ENCODE data around the gene KCTD1. TPM values are rescaled to one million over a fixed set of nuclear protein-coding genes. Genes with fewer than 3 reads are reported as not detected.
A peak's percentile ranks its signal among the peaks of the same experiment; 100 is the strongest.

The KCTD1 gene
- total and polyA plus RNA-seq, 2 of the 4 experiments (the other 2 are of a cell fraction) = 5.0 to 5.8 TPM

GRCh38 chr18:26545335-26546123, 2.8 kb downstream of the KCTD1 start:
- H2AFZ ChIP-seq (replicated peaks; ENCODE audit: low read length, poor library complexity) = no peak overlapping the region
- peaks cover 18 to 23% of the 10 kb centered on the region in 2 experiments for H3K79me1 ChIP-seq (ENCODE audit: low read depth in 1 of 2, low read length in 2 of 2)
- no peak overlapping the region for H2BK120ac ChIP-seq (ENCODE audit: low read depth, low read length)
- H3K27ac ChIP-seq (ENCODE audit: insufficient read depth, low read length) = no peak overlapping the region
- H4K20me1 ChIP-seq (ENCODE audit: insufficient read depth, low read length) = peaks cover 13% of the 10 kb centered on the region; the same call in 1 of the 2 replicates
- in situ Hi-C loops (cut with MboI; ENCODE audit: low sequenced_read_pairs) = loop anchor here (10.0 kb wide), 1 partner anchor 61 kb away; no protein-coding TSS in a partner anchor
- BruUV-seq (replicated peaks) = no TSS peak
- ATAC-seq (ENCODE audit: low read depth) (no peak), DNase-seq (no peak)
- ChIA-PET CTCF (no interaction called here), POLR2A (ENCODE audit: unreplicated experiment) (no interaction called here)
- peak overlapping the region; percentile 5; the same call in 1 of the 2 replicates for H3K23ac ChIP-seq (ENCODE audit: low read depth, low read length)
- H3K9me1 ChIP-seq (ENCODE audit: insufficient read depth, low read length) = peaks cover 5% of the 10 kb centered on the region; the same call in 1 of the 2 replicates
- H3K4me2 ChIP-seq (ENCODE audit: low read depth, low read length) = peak overlapping the region; percentile 53; the same call in 1 of the 2 replicates
- H2BK20ac ChIP-seq (ENCODE audit: low read depth, low read length) = no peak overlapping the region; the same call in 1 of the 2 replicates
- intact Hi-C loops (cut with micrococcal nuclease) = loop anchor here (5.0 kb wide), 3 partner anchors 118 to 238 kb away; no protein-coding TSS in a partner anchor
- no peak overlapping the region for H2AK5ac ChIP-seq (ENCODE audit: low read depth, low read length)
- H3K27me3 ChIP-seq (ENCODE audit: control insufficient read depth, insufficient read depth, low read length) = peaks cover 7% of the 10 kb centered on the region
- TF ChIP-seq MAFK (IDR thresholded peaks at IDR 0.05; ENCODE audit: low read depth, low read length) = peak; percentile 58
- no peak for TF ChIP-seq CEBPB (IDR thresholded peaks at IDR 0.05; ENCODE audit: low read depth, low read length)
- H4K91ac ChIP-seq (ENCODE audit: insufficient read depth, low read depth, low read length) = no peak overlapping the region
- no peak overlapping the region for H3K4me3 ChIP-seq (ENCODE audit: insufficient read depth, low read depth, low read length)
- no peak overlapping the region for H2AK9ac ChIP-seq (replicated peaks; ENCODE audit: low read depth, low read length, poor library complexity)
- H2BK15ac ChIP-seq (ENCODE audit: low read depth, low read length) = no peak overlapping the region
- H2BK5ac ChIP-seq (ENCODE audit: low read depth, low read length, poor library complexity, severe bottlenecking) = no peak overlapping the region
- no peak overlapping the region for H3K56ac ChIP-seq (ENCODE audit: extremely low read depth, insufficient read depth, low read length)
- H3K14ac ChIP-seq (replicated peaks; ENCODE audit: low read depth, low read length) = no peak overlapping the region
- peak overlapping the region in 1 of 2 experiments; percentile 27; a peak in 1 of 4 replicates for H4K8ac ChIP-seq (ENCODE audit: low read depth in 2 of 2, low read length in 2 of 2)
- no peak overlapping the region for H3K4ac ChIP-seq (ENCODE audit: low read depth, low read length)
- H3K4me1 ChIP-seq (ENCODE audit: control insufficient read depth, insufficient read depth, low read length) = peaks cover 5% of the 10 kb centered on the region
- H3K9ac ChIP-seq (ENCODE audit: low read depth, low read length) = no peak overlapping the region
- dilution Hi-C loops (cut with HindIII; ENCODE audit: low sequenced_read_pairs, unreplicated experiment) = no loop called here
- no peak overlapping the region for H4K5ac ChIP-seq (ENCODE audit: low read depth, low read length)
- no peak overlapping the region for H3K18ac ChIP-seq (ENCODE audit: low read depth, low read length)
- H3K36me3 ChIP-seq (ENCODE audit: control insufficient read depth, insufficient read depth, low read length) = no peaks in the 10 kb centered on the region
- H3K9me3 ChIP-seq (ENCODE audit: control insufficient read depth, insufficient read depth, low read length) = no peaks in the 10 kb centered on the region
- no CpG with 5 or more reads among the region's 7 CpGs for WGBS, 2 experiments (ENCODE audit: extremely low coverage in 2 of 2, insufficient read length in 1 of 2)
